GM19043 (cell line): Measurements from ENCODE around the gene SH3BP2.
A peak's percentile ranks its signal among the peaks of the same experiment; 100 is the strongest.
"Not testable (repeated sequence)": the region's sequence is repeated elsewhere in the genome, so short reads cannot be mapped to it uniquely, and the experiment has no call there.

ENCODE experiments used
- ATAC-seq: cut with Tn5 transposase; IDR thresholded peaks from one replicate; pipeline ENCODE4 v1.9.1; 2021; ENCODE audit warnings: low read depth; ENCODE audit not compliant: unreplicated experiment

Gene SH3BP2

DNA sequence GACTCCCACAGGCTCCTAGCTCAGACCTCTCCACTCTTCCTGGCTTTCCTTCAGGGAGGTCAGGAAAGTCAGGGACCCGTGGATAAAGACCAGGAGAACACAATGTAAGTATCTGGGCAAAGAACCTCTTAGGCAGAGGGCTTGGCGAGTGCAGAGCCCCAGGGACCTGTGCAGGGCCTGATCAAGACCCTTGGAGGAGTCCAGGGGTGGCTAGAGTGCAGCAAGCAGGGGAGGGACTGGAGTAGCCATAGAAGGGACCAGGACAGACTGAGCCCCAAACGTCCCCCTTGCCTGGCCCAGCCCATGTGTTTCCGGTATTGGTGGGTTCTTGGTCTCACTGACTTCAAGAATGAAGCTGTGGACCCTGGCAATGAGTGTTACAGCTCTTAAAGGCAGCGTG lies 30.8 kb upstream of the SH3BP2 start:
- ATAC-seq, result no peak

DNA sequence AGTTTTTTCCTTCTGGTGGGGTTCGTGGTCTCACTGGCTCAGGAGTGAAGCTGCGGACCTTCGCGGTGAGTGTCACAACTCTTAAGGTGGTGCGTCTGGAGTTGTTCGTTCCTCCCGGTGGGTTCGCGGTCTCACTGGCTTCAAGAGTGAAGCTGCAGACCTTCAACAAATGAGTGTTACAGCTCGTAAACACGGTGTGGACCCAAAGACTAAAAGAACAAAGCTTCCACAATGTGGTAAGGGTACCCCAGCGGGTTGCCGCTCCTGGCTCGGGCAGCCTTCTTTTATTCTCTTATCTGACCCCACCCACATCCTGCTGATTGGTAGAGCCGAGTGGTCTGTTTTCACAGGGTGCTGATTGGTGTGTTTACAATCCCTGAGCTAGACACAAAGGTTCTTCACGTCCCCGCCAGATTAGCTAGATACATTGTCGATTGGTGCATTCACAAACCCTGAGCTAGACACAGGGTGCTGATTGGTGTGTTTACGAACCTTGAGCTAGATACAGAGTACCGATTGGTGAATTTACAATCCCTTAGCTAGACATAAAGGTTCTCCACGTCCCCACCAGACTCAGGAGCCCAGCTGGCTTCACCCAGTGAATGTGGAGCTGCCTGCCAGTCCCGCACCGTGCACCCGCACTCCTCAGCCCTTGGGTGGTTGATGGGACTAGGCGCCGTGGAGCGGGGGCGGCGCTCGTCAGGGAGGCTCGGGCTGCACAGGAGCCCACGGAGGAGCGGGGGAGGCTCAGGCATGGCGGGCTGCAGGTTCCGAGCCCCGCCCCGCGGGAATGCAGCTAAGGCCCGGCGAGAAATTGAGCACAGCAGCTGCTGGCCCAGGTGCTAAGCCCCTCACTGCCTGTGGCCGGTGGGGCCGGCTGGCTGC lies 30.2 kb upstream of the SH3BP2 start:
- ATAC-seq, result not testable (repeated sequence)

DNA sequence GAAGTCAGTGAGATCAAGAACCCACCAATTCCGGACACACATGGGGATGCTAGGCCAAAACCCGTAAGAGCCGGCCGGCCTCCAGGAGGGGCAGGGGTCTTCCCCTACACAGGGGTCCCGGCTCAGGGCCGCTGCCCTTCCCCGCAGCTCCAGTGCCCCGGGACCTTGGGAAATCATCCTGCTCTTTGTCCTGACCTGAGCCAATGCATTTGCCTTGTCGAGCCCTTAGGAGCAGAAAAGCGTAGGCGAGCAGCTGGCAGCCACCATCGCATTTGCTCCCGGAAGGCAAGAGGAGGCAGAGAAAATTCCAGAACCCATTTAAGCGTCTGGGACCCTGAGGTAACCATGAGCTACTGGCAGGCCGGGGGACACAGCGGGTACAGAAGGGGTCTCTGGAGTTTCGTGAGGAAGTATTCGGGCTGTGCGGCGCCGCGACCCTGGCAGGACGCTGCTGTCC lies 29.3 kb upstream of the SH3BP2 start:
- ATAC-seq, result no peak

DNA sequence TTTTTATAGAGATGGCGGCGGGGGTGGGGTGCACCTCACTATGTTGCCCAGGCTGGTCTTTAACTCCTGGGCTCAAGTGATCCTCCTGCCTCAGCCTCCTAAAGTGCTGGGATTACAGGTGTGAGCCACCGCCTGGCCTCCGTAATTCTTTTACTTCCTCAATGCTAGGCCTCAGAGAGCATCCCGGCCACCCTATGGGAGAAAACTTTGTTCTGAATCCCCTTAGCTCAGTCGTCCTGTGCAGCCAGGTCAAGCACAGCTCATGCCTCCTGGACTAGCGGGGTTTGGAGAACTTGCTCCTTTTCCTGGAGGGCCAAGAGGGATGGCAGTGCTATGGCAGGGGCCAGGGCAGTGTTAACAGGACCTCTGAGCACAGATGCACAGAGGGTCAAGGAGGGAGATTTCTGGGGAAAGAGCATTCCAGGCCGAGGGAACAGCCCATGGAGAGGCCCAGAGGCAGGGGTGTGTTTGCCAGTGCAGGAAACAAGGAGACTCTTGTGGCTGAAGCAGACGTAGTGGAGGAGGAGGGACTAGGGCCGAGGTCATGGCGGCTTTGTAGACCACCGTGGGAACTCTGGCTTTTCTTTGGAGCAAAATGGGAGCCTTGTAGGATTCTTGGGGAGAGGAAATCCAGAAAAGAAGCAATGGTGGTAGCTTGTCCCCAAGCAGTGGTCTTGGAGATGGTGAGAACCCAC lies 26.9 kb upstream of the SH3BP2 start:
- ATAC-seq, result no peak

DNA sequence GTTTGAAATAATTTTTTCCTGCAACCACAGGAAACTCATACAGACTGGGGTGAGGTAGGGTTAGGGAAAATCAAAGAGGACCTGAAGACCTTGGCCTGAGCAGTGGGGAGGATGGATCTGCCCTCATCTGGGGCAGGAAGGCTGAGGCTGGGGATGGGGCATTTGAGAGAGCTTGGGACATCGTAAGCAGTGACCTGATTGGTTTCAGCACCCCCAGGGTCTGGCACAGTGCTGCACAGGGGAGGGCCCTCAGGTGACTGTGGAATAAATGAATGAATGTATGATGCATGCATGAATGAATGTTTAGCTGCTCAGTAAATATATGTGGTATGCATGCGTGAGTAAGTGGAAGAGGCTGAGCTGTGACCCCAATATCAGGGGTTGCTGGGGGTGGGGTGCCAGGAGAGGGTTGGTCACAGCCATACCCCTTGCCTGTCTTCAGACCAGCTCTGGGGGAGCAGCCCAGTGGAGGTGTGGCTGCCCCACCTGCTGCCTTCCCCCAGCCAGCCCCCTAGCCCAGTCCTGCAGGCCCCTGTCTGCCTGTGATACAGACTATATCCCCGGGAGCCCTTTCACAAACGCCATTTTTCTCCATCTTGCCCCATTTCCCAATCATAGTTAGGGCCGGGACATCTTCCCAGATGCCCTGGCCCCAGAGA lies 25.7 kb upstream of the SH3BP2 start:
- ATAC-seq, result no peak

DNA sequence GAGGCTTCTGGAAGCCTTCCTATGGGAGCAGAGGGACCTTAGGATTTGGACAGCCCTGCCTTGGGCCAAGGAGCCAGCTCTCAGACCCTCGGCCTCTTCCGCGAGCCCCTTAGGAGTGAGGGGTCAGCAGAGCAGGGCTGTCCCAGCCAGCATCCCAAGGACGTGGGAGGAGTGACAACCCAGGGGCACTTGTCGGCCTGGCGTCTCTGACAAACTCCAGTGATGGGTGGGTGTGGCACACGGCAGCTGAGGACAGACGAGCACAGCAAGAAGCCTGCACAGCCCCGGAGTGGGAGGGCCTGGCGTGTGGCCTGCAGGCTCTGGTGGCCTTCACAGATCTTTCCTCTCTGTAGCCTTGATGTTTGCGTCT lies 25.2 kb upstream of the SH3BP2 start:
- no peak for ATAC-seq

DNA sequence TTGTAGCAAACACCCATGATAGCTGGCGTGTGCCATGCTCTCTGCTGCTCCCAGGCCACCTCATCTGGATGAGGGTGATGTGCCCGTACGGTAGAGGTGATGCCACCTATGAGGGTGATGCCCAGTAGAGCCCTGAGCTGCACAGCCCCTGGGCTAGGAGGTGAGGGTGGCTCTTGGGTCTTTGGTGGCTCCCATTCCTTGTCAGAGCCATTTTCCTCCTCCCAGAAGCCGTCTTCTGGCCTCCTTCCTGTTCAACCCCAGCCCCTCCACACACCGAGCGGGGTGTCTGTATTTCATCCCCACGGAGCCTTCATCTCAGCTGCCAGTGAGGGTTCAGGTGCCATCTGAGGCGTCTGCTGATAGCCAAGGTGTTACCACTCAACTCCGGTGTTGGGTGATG lies 24.8 kb upstream of the SH3BP2 start:
- ATAC-seq, result no peak

DNA sequence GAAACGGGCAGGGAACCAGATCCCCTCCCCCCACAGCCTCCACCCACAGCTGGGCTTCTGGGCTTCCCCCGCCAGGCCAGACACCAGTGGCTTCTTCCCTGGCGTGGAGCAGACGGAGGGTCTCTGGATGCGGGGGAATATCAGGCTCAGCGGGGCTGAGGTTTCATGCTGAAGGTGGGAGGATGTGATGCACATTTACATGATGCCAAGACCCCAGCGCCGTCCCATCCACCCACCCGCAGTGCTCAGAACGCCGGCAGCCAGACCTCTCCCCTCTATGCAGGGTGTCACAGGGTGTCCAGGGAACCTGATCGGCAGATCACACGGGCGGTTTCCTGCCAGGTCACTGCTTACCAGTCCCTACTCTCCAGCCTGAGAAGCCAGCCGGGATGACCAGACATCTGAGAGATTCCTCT lies 24.0 kb upstream of the SH3BP2 start:
- ATAC-seq, result no peak

DNA sequence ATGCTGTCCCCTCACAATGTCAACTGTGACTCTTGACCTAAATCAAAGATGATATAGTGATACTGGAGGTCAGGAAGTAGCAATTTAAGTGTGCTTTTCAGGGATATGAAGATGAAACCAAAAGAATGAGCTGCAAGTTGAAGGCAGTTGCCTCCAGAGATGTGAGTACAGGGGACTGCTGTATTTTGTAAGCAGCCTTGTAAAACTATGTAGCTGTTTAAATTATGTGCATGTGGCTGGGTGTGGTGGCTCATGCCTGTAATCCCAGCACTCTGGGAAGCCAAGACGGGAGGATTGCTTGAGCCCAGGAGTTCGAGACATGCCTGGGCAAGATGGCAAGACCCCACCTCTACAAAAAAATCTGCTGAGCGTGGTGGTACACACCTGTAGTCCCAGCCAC lies 21.6 kb upstream of the SH3BP2 start:
- no peak for ATAC-seq

DNA sequence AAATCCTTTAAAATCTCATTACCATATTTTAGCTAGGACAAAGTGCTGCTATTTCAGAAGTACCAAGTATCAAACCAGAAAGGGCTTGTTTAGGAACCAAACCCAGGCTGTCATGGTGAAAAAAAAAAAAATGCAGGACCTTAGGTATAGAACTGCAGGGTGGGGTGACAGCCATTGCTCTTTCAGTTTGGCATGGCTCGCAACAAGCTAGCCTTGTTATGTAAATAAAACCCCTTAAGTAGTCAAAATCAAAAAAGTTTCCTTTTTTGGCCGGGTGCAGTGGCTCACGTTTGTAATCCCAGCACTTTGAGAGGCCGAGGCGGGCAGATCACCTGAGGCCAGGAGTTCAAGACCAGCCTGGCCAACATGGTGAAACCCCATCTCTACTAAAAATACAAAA lies 12.2 kb upstream of the SH3BP2 start:
- ATAC-seq, result not testable (repeated sequence)

DNA sequence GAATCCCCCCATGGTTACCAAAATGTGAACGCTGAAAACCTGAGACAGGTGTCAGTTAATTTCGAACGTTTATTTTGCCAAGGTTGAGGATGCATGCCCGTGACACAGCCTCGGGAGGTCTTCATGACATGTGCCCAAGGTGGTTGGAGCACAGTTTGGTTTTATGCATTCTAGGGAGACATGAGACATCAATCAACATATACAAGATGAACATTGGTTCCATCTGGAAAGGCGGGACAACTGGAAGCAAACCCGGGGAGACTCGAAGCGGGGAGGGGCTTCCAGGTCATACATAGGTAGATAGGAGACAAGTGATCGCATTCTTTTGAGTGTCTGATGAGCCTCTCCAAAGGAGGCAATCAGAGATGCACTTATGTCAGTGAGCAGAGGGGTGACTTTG lies 11.0 kb upstream of the SH3BP2 start:
- no peak for ATAC-seq

DNA sequence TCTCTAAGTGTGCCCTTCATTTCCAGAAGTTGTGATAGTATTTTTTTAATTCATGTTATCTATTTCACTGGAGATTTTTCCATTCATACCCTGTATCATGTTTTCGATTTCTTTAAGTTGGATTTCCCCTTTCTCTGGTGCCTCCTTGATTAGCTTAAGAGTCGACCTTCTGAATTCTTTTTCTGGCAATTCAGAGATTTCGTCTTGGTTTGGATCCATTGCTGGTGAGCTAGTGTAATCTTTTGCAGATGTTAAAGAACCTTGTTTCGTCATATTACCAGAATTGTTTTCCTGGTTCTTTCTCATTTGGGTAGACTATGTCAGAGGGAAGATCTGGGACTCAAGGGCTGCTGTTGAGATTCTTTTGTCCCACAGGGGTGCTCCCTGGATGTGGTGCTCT lies 9.1 kb upstream of the SH3BP2 start:
- ATAC-seq, result no peak

DNA sequence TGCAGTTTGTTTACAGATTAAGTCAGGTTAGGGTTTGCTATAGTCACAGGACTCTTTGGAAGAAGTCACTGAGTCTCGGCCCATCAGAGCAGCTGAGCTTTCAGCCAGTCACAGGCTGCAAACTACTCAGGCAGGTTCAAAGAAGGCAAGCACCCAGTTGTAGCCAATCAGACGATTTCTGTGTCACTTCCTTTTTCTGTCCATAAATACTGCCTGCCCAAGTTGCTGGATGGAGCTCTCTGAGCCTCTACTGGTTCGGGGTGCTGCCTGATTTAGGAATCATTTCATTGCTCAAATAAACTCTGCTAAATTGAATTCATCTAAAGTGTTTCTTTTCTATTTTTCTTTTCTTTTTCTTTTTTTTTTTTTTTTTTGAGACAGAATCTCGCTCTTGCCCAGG lies 7.3 kb upstream of the SH3BP2 start:
- ATAC-seq, result no peak

DNA sequence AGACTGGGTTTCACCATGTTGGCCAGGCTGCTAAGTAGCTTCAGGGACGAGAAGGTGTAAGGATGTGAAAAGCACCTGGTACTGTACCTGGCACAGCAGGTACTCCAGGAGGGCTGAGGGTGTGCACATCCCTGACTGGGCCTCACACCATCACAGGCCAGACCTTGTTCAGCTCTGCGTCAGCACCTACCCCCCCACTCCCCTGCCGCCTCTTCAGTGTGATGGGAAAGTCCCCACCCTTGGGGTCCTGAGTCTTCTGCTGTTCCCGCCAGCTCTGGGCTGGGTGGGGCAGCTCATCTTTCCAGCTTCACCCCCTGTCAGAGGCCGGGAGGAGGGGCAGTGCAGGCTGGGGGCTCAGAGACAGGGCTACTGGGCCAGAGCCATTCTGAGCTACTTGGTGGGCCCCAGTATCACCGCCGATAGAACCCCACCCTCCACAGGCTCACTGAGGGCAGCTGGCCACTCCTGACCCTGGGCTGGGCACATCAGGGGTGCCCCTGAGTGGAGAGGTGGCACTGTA lies 6.7 kb upstream of the SH3BP2 start:
- ATAC-seq, result no peak

DNA sequence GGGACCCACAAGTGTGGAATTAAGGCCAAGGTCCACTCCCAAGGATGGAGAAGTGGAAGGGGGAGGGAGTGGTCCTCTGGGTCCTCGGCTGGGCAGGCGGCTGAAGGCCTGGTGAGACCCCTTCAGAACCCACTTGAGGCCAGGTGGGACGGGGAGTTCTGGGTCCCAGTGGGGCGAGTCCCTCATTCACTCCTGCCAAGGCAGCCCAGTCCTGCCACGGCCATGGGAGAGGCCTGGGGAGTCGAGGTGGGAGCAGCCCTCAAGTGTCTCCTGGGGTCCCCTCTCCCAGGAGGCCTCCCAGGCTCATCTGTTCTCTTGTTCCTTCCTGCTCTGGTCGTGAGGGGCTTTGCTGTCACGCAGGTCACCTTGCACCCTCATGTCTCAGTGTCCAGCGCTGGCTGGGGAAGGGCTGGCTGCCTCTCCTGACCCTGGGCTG lies 6.1 kb upstream of the SH3BP2 start:
- ATAC-seq, result no peak

DNA sequence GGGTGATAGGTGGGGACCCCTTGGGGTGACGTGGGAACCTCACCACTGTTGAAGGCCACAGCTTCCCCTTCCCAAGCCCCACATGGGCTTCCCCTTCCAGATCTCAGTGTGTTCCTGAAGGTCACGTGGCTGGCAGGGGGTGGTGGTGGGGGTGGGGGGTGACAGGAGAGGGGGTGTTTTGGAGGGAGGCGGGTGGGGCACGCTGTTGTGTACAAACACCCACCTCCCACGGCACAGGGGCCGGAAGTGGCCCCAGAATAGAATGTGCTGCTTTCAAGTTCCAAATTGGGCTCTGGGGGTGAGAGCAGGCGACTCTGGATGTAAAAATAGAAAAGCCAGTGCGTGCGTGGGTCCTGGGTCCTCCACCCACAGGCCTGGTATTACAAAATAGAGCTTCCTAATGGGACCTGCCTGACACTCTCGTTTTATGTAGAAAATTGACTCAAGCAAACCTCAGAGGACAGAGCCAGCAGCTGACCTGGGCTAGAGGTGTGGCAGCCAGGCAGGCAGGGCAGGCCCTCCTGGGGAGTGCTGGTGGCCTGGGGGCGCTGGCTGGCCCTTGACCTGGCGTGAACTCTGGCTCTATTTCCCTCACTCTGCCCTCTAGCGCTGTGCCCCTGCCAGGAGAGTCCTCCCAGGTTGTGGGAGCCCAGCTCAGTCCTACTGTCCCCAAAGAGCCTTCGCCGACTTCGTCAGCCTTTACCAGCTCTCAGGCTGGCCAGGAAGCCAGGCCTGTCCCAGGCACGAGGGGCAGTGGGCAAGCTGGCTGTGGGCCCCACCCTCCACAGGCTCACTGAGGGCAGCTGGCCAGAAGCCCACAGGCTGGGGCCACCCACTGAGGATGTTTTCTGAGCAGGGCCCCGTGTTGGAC lies 5.4 kb upstream of the SH3BP2 start:
- ATAC-seq, result peak; percentile 79

DNA sequence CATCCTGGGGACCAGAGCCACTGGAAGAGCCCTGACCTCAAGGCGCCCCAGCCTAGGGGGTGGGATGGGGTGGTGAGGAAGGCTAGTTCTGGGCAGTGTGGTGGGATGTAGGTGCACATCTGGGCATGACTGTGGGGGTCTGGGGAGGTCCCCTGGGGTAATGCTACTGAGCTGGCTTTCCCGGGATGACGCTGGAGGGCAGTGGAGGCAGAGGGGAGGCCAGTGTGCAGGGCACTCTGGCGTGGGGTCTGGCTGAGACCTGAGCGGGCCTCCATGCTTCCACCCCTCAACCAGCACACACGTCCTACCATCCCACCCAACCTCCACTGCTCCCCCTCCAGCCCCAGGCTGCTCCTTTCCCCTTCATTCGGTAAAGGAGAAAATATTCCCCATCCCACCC lies 4.8 kb upstream of the SH3BP2 start:
- ATAC-seq, result no peak

DNA sequence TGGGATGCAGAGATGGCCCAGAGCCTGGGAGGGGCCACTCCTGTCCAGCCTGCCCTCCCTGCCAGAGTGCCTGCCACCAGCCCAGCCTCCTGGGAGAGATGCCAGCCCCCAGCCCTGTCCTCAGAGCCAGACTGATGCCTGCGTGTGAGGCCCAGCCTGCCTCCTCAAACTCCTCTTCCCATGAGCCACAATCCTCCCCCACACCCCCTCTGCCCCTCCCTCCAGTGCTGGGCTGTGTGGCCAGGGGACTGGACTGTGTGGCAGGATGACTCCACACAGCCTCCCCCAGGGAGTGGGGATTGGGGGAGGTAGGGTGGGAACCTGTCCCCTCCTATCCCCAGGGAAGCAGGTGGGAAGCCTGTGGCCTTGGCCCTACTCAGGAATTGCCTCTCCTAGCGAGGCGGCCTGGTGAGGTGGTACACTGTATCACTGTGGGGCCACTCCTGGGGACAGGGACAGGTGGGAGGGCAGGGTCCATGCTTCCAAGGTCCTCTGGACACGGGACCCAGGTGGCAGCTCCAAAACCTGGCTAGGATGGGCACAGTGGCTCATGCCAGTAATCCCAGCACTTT lies 4.3 kb upstream of the SH3BP2 start:
- ATAC-seq, result no peak

DNA sequence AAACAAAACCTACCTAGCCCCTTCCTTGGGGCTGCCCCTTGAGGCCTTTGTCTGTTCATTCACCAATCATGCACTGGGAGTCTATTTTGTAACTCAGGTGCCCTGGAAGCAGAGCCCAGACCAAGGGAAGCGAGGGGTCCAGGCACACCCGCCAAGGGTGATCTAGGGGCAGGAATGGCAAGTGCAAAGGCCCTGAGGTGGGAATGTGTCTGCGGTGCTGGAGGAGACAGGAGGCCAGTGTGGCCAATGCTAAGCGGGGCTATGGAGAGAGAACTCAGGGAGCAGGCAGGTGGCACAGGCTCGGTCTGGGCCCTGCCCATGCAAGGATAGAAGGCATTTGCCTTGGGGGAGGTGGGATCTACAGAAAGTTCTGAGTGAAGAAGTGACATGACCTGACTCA lies 3.5 kb upstream of the SH3BP2 start:
- no peak for ATAC-seq
